Lower leg skin (tissue), 4 donors: Measurements from ENCODE around the gene GLDN. TPM values are rescaled to one million over a fixed set of nuclear protein-coding genes. Genes with fewer than 3 reads are reported as not detected.
A peak's percentile ranks its signal among the peaks of the same experiment; 100 is the strongest.

Experiments used
- DNase-seq, 2 donors: peaks; one replicate each; pipeline ENCODE4 v3.0.0-alpha.2; 2019; ENCODE audit warnings: low spot score in 2 of 2
- H3K4me3 ChIP-seq: fragments of 200-600 bp; sonication (generic); 2 replicates; pipeline ENCODE4 v1.5.1; 2017; ENCODE audit warnings: mild to moderate bottlenecking, low read depth; ENCODE audit not compliant: poor library complexity, severe bottlenecking
- CTCF ChIP-seq, 3 donors: fragments of 450-650 bp; IDR thresholded peaks; one replicate each; pipeline ENCODE4 v1.5.1; 2016; ENCODE audit warnings: antibody characterized with exemption in 3 of 3, mild to moderate bottlenecking in 3 of 3, moderate library complexity in 2 of 3
- POLR2A ChIP-seq, 2 donors: fragments of 450-650 bp; IDR thresholded peaks; one replicate each; pipeline ENCODE4 v1.6.1; 2016 to 2017; ENCODE audit warnings: antibody characterized with exemption in 2 of 2, mild to moderate bottlenecking in 1 of 2, moderate library complexity in 1 of 2
- WGBS, 2 donors: methylation state at CpG; one replicate each; pipeline ENCODE4 v1.1.5; 2018; 5-methylcytosine and 5-hydroxymethylcytosine counted together
- intact Hi-C: fragments of 100-400 bp; cut with DNase I; formaldehyde crosslinking; loops from one replicate; pipeline ENCODE4 v1.15.0; 2023; ENCODE audit warnings: low total_unique reads
- total RNA-seq, 4 donors: library from RNA; depleted of rRNA; stranded (reverse); fragments of >200 nt; gene quantifications; one replicate each; pipeline ENCODE4 v1.1.0, GENCODE V29; 2016

GLDN gene
- total RNA-seq, 4 donors from 2014 or later = 3.7 to 9.4 (median 4.9) TPM

GRCh38 chr15:51335087-51335486, 6.4 kb upstream of the GLDN start:
- H3K4me3 ChIP-seq = no peak overlapping the region
- WGBS, 2 donors = 94 to 97% methylated on average over 5 of the region's 5 CpGs
- intact Hi-C loops = no loop called here
- TF ChIP-seq POLR2A (IDR thresholded peaks at IDR 0.05) (no peak), CTCF (IDR thresholded peaks at IDR 0.05) (no peak)
- no peak for DNase-seq

GRCh38 chr15:51335538-51336410, 5.7 kb upstream of the GLDN start:
- 76 to 78% methylated on average over 9 of the region's 9 CpGs for WGBS, 2 donors
- no peak overlapping the region for H3K4me3 ChIP-seq

GRCh38 chr15:51338496-51338895, 3.0 kb upstream of the GLDN start, which contains the start of gene CYP19A1:
Gene CYP19A1 (minus strand): TSS chr15:51338596. CDS start chr15:51242912, 95,684 bp downstream.
- WGBS, 2 donors = 89 to 96% methylated on average over 6 of the region's 6 CpGs
- intact Hi-C loops = no loop called here
- DNase-seq = no peak
- no peak within 1 kb of the TSS for H3K4me3 ChIP-seq
- TF ChIP-seq POLR2A (IDR thresholded peaks at IDR 0.05) = no peak
- no peak for TF ChIP-seq CTCF (IDR thresholded peaks at IDR 0.05)

More at GRCh38 chr15:51335538-51336410, 5.7 kb upstream of the GLDN start:
- DNase-seq = no peak
- intact Hi-C loops = no loop called here
- TF ChIP-seq POLR2A (IDR thresholded peaks at IDR 0.05) (no peak), CTCF (IDR thresholded peaks at IDR 0.05) (no peak)

DNA sequence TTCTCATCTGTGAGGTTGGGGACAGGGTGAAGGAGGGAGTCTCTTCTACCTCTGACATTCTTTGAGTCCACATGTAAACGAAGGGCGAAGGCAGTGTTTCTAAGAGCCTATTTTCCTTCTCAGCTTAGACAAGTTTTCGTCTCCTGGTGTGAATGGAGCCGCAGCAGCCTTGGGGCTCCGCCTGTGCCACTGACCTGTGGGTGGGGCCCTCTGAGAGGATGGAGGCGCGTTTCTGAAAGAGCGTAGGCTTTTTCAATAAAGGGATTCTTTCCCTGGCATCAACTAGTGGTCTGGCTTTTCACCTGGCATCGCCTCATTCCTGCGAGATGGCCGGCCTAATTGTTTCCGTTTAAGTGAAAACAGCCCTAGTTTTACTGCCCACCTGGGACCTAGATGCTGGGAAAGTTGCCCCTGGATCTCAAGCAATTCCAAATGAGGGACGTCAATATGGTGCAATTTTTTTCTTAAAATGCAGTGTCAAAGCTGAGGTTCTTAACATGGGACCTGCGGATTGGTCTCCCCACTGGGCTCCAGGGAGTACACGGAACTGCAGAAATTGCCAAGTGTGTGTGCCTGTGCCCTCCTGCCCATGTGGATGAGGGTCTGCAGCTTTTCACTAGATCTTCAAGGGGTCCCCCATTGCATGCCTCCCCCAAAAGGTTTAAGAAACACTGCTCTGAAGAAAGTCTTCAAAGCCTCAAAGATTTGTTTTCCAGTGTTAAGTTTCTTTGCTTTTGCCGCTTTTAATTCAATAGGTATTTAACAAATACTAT, 958 bp downstream of the GLDN start:
- peak overlapping the region; percentile 4 for H3K4me3 ChIP-seq
- 41 to 45% methylated on average over 16 of the region's 16 CpGs for WGBS, 2 donors
- intact Hi-C loops = no loop called here
- TF ChIP-seq CTCF (IDR thresholded peaks at IDR 0.05) (no peak), POLR2A (IDR thresholded peaks at IDR 0.05) (no peak)
- no peak for DNase-seq

- TF ChIP-seq CTCF (IDR thresholded peaks at IDR 0.05) (no peak), POLR2A (IDR thresholded peaks at IDR 0.05) (no peak)
- 86 to 91% methylated on average over 4 of the region's 4 CpGs for WGBS, 2 donors
- no peak for DNase-seq
- intact Hi-C loops = no loop called here
- no peak overlapping the region for H3K4me3 ChIP-seq
Measured at GRCh38 chr15:51343466-51343865, 2.0 kb downstream of the GLDN start.
